Gastroesophageal sphincter (tissue), 3 donors: Measurements from ENCODE around the gene TFEB.

Source experiments
- POLR2A ChIP-seq, 2 donors: fragments of 450-650 bp; IDR thresholded peaks; one replicate each; pipeline ENCODE4 v1.6.1; 2017; ENCODE audit warnings: antibody characterized with exemption in 2 of 2, mild to moderate bottlenecking in 2 of 2, moderate library complexity in 1 of 2
- POLR2AphosphoS5 ChIP-seq: sonication (generic); formaldehyde crosslinking; IDR thresholded peaks from one replicate; pipeline ENCODE4 v1.6.1; 2017; ENCODE audit warnings: antibody characterized with exemption
- TF ChIP-seq, protein P1 (sequence below), 4 experiments: fragments of 200-600 bp in 2 of 4; fragments of 450-650 bp in 2 of 4; sonication (generic) in 1 of 4; IDR thresholded peaks; one replicate each; pipeline ENCODE4 v1.5.1; 2017 to 2019; ENCODE audit warnings: antibody characterized with exemption in 4 of 4, mild to moderate bottlenecking in 2 of 4, moderate library complexity in 2 of 4

DNA sequence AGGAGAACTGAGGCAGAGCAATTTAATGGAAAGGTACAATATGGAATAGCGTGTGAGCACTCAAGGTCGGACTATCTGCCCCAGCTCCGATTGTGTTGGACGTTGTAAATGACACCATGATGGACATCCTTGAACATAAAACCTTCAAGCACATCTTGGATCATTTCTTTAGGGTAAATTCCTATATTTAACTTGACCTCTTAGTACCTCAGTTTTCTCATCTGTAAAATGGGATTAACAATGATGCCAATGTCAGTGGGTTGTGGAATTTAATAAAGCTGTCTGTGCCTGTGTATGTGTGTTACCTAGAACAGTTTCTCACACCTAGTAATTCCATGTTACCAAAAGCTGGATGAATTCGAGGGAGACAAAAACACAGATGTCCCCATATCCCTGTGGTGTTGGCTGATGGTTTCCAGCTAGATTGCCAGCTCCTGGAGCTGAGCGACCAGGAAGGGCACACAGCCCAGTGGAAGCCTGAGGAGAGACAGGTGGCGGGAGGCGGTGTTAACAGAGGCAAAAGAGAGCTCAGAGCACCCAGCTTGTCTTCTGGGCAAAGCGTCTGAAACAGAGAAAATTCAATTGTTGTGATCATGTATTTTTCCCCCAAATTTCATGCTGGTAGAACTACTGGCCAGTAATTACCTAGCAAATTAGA lies 64.6 kb downstream of the TFEB start:
- TF ChIP-seq, protein P1, sequence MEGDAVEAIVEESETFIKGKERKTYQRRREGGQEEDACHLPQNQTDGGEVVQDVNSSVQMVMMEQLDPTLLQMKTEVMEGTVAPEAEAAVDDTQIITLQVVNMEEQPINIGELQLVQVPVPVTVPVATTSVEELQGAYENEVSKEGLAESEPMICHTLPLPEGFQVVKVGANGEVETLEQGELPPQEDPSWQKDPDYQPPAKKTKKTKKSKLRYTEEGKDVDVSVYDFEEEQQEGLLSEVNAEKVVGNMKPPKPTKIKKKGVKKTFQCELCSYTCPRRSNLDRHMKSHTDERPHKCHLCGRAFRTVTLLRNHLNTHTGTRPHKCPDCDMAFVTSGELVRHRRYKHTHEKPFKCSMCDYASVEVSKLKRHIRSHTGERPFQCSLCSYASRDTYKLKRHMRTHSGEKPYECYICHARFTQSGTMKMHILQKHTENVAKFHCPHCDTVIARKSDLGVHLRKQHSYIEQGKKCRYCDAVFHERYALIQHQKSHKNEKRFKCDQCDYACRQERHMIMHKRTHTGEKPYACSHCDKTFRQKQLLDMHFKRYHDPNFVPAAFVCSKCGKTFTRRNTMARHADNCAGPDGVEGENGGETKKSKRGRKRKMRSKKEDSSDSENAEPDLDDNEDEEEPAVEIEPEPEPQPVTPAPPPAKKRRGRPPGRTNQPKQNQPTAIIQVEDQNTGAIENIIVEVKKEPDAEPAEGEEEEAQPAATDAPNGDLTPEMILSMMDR (IDR thresholded peaks at IDR 0.05): no peak
- no peak for TF ChIP-seq POLR2A (IDR thresholded peaks at IDR 0.05)
- no peak for TF ChIP-seq POLR2AphosphoS5
